ENCODE results near the gene NAPSA. TPM values are rescaled to one million over a fixed set of nuclear protein-coding genes. Genes with fewer than 3 reads are reported as not detected.

Gene NAPSA
- total and polyA plus RNA-seq, 9 of the 15 experiments (the other 6 are each of a cell fraction or from before 2014, with no cell fraction given): 0.25 to 1.9 (median 0.69) TPM

DNA sequence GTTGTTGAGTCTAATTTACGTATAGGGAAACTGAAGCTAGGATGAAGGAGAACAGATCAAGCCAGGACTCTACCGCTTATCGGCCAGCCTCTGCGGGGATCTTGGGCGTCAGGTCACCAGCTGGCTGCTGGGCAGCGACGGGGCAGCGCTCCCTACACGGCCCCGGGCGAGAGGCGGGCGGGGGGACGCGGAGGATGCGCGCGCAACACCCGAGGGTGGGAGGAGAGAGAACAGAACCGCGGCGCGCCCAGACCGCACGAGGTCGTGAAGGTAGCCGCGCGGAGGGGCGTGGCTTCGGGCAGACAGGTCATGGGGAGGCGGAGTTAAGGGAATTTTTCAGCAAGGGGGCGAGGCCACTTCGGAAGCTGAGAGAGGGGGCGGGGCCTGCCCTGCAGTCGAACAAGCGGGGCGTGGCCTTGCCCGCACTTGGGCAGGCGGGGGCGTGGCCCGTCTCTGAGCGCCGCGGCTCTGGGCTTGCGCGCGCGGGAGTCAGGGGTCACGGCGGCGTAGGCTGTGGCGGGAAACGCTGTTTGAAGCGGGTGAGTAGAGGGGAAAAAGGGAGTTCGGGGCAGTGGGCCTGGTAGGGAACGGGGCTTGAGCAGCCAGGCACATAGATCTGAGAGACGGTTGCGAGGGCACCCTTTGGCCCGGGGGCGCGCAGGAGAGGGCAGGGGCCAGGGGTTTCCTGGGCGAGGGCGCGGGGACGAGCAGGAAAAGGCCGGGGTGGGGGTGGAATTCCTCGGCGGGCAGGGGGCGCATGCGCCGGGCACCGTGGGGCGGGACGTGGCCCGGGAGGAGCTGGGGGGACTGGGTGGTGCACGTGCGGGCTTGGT lies 18.6 kb upstream of the NAPSA start, which contains the start of gene POLD1 (continued):
- TF ChIP-seq, protein P1, sequence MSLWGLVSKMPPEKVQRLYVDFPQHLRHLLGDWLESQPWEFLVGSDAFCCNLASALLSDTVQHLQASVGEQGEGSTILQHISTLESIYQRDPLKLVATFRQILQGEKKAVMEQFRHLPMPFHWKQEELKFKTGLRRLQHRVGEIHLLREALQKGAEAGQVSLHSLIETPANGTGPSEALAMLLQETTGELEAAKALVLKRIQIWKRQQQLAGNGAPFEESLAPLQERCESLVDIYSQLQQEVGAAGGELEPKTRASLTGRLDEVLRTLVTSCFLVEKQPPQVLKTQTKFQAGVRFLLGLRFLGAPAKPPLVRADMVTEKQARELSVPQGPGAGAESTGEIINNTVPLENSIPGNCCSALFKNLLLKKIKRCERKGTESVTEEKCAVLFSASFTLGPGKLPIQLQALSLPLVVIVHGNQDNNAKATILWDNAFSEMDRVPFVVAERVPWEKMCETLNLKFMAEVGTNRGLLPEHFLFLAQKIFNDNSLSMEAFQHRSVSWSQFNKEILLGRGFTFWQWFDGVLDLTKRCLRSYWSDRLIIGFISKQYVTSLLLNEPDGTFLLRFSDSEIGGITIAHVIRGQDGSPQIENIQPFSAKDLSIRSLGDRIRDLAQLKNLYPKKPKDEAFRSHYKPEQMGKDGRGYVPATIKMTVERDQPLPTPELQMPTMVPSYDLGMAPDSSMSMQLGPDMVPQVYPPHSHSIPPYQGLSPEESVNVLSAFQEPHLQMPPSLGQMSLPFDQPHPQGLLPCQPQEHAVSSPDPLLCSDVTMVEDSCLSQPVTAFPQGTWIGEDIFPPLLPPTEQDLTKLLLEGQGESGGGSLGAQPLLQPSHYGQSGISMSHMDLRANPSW (CRISPR knock-in tag; IDR thresholded peaks at IDR 0.05): 0 out of 2 replicates have a peak, but pooled peaks have one; percentile 70
- TF ChIP-seq KLF6 (CRISPR knock-in tag; IDR thresholded peaks at IDR 0.05; ENCODE audit: borderline replicate concordance) (no peak), FUS (optimal IDR thresholded peaks at IDR 0.05; ENCODE audit: low read depth, low read length) (peak; percentile 73), HNRNPUL1 (IDR thresholded peaks at IDR 0.05; ENCODE audit: low read length) (no peak), PRDM10 (IDR thresholded peaks at IDR 0.05; ENCODE audit: partially characterized antibody) (peak; percentile 47), ZNF76 (CRISPR knock-in tag; IDR thresholded peaks at IDR 0.05; ENCODE audit: borderline replicate concordance) (no peak), U2AF2 (optimal IDR thresholded peaks at IDR 0.05; ENCODE audit: low read depth, low read length) (no peak), ETS1 (conservative IDR thresholded peaks at IDR 0.05; ENCODE audit: control insufficient read depth, low read depth, low read length) (no peak), SAP30 (IDR thresholded peaks at IDR 0.05; ENCODE audit: borderline replicate concordance, insufficient read depth, low read depth, low read length, poor library complexity, severe bottlenecking) (no peak), ZNF449 (CRISPR knock-in tag; IDR thresholded peaks at IDR 0.05) (no peak), SIN3A (IDR thresholded peaks at IDR 0.05; ENCODE audit: borderline replicate concordance in 2 of 2, control insufficient read depth in 1 of 2, low read depth in 2 of 2, low read length in 2 of 2) (0 out of 4 replicates have a peak, but pooled peaks of 1 of the 2 experiments have one; percentile 48)
- TF ChIP-seq, protein P2, sequence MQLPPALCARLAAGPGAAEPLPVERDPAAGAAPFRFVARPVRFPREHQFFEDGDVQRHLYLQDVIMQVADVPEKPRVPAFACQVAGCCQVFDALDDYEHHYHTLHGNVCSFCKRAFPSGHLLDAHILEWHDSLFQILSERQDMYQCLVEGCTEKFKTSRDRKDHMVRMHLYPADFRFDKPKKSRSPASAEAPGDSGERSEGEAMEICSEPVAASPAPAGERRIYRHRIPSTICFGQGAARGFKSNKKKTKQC (CRISPR knock-in tag; IDR thresholded peaks at IDR 0.05): peak; percentile 29; the same call in 1 of the 2 replicates
- TF ChIP-seq, protein P3, sequence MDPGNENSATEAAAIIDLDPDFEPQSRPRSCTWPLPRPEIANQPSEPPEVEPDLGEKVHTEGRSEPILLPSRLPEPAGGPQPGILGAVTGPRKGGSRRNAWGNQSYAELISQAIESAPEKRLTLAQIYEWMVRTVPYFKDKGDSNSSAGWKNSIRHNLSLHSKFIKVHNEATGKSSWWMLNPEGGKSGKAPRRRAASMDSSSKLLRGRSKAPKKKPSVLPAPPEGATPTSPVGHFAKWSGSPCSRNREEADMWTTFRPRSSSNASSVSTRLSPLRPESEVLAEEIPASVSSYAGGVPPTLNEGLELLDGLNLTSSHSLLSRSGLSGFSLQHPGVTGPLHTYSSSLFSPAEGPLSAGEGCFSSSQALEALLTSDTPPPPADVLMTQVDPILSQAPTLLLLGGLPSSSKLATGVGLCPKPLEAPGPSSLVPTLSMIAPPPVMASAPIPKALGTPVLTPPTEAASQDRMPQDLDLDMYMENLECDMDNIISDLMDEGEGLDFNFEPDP (CRISPR knock-in tag; IDR thresholded peaks at IDR 0.05): 0 out of 2 replicates have a peak, but pooled peaks have one; percentile 59

Data from K562 (cell line).